ENCODE data around the gene TTF1. TPM values are rescaled to one million over a fixed set of nuclear protein-coding genes. Genes with fewer than 3 reads are reported as not detected.

The TTF1 gene
- total RNA-seq, 4 donors from 2014 or later = 7.9 to 19.1 (median 10.2) TPM

DNA sequence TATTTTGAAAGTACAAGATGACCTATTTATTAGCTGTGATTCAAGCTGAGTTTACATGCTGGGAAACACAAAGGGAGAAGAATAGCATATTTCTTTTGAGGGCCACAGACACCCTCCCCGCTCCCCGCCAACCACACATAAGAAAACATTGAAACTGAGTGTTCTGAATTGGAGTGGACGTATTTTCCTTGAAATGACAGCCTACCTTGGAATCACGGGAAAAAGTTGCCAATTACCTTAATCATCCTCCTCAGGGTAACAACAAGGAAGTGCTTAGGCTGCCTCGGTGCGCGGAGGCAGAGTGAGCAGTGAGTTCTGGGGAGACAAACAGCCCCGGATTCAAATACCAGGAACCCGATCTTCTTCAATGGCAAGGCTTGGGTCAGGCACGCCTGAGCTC is 34.8 kb upstream of the TTF1 start:
- DNase-seq (ENCODE audit: low spot score) = no peak
- TF ChIP-seq, protein P1, sequence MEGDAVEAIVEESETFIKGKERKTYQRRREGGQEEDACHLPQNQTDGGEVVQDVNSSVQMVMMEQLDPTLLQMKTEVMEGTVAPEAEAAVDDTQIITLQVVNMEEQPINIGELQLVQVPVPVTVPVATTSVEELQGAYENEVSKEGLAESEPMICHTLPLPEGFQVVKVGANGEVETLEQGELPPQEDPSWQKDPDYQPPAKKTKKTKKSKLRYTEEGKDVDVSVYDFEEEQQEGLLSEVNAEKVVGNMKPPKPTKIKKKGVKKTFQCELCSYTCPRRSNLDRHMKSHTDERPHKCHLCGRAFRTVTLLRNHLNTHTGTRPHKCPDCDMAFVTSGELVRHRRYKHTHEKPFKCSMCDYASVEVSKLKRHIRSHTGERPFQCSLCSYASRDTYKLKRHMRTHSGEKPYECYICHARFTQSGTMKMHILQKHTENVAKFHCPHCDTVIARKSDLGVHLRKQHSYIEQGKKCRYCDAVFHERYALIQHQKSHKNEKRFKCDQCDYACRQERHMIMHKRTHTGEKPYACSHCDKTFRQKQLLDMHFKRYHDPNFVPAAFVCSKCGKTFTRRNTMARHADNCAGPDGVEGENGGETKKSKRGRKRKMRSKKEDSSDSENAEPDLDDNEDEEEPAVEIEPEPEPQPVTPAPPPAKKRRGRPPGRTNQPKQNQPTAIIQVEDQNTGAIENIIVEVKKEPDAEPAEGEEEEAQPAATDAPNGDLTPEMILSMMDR (IDR thresholded peaks at IDR 0.05) = no peak
- no peak for ATAC-seq (ENCODE audit: low FRiP score)

DNA sequence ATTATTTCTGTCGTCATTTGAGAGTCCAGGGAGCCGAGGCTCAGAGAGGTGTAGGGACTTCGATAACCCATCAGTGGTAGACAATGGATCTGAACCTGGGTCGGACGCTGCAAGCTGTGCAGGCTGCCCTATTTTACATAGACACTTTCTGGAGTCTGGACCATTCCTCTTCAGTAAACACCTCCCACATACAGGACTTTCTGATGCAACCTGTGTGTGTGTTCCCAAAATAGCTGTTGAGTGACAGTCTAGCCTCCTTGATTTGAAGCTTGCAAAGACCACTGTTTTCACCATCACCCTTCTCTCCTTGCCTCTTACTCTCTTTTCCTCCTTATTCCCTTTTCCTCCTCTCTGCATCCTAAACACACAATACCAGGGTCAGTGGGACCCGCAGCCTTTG is 34.1 kb upstream of the TTF1 start:
- DNase-seq (ENCODE audit: low spot score) (no peak), ATAC-seq (ENCODE audit: low FRiP score) (no peak)
- TF ChIP-seq, protein P1 (IDR thresholded peaks at IDR 0.05) = no peak

DNA sequence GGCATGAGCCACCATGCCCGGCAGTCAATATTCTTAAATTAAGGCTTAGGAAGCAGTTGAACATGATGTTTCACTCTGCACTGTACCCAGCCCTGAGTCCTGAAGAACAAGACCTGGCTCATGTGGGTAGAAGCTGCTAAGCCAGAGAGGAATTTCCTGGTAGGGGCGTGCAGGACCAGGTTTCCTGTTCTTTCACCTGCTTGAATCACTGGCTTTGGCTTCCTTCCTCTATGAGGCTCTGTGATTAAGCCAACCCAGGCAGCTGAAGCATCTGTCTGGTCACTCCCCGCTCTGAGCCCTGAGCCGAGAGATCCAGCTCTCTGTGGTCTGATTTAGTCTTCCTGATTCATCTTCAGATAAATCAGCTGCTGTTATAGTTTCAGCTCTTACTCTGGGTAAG is 32.5 kb upstream of the TTF1 start:
- TF ChIP-seq, protein P1 (IDR thresholded peaks at IDR 0.05) = no peak
- no peak for ATAC-seq (ENCODE audit: low FRiP score)
- DNase-seq (ENCODE audit: low spot score) = no peak

DNA sequence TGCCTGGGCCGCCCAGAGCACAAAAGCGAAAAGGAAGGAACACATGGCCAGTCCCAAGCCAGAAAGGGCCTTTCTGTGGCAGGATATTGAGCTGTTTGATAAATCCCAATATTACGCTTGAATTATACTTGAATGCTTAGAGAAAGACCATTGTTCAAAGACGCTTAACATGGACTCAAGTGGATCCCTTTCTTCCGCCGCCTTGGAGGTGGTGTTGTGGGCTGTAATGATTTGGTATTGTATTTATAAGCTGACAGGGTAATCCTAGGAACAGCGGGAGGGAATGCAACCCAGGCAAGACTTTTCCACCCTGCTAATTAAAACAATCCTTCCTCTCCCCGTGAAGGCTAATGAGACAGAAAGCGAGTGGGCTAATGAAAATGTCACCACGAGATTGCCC is 28.2 kb upstream of the TTF1 start:
- TF ChIP-seq, protein P1 (IDR thresholded peaks at IDR 0.05) = no peak
- DNase-seq (ENCODE audit: low spot score) = no peak
- no peak for ATAC-seq (ENCODE audit: low FRiP score)

DNA sequence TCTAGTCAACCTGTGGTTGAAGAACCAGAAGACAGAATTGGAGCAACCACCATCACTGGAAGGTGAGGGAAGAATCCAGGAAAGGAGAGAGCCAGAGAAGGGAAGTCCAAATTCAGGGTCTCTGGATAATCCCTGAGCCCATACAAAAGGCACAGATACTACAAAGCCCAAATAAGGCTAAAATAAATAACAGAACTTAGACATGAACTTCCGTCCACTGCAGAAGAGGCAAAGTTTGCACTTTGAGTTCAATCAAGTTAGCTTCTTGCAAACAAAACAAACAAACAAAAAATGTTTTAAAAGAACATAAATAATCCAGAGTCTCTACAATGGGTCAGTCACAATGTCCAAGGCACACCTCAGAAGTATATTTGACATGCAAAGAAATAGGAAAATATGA is 24.4 kb upstream of the TTF1 start:
- DNase-seq (ENCODE audit: low spot score) = no peak
- TF ChIP-seq, protein P1 (IDR thresholded peaks at IDR 0.05) = no peak
- ATAC-seq (ENCODE audit: low FRiP score) = no peak

DNA sequence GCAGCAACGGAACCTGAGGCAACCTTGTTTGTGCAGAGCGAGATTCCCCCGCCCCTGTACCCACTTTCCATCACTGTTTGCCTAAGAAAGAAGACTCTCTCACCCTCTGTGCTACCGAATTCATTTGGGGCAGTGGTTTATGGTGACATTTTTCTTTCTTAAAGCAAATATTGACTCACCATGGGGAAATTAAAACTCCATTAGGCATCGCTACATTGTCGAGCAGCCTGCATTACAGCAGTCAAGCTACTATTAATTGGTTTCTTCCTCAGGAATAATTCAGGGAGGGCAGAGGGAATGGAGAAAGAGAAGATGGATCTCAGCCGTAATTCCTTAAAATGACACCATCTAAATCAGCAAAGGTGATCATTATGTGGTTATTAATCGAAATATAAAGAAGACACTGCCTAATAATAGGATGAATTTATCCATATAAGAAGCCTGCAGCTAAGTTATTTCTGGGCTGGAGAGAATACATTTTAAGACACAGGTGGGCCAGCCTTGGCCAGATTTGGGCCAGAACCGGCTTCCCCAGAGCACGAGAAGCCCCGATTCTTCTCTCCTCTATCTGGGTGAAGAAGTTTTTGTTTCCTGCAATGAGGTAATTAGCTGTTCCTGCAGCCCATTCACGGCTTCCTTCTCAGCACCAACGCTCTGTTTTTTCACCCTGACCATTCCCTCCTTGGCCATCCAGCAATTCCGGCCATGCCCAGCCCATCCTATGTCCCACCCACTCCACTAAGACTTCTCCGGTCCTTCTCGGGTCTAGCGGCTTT is 20.2 kb upstream of the TTF1 start:
- DNase-seq (ENCODE audit: low spot score) = no peak
- ATAC-seq (ENCODE audit: low FRiP score) = no peak
- TF ChIP-seq, protein P1 (IDR thresholded peaks at IDR 0.05) = no peak

DNA sequence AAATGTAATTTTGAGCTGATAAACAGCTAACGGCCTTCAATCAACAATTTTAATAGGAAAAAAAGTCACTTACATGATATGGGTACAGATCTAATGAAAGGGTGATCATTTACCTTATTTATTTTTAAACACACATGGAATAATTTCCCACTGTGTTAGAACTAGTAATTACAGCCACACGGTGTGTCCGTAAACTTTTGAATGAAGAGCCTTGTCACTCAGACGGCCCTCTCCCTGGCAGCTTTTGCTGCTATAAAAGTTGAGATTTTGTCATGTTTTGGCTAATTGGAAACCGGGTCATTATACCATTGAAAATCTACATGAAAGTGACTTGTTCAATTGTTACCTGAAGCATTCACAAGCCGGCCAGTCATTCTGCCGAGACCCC is 19.0 kb upstream of the TTF1 start:
- TF ChIP-seq, protein P1 (IDR thresholded peaks at IDR 0.05) = no peak
- no peak for ATAC-seq (ENCODE audit: low FRiP score)
- no peak for DNase-seq (ENCODE audit: low spot score)
